Thymus (tissue), 11 donors: Measurements from ENCODE around the gene SCFD1. TPM values are rescaled to one million over a fixed set of nuclear protein-coding genes. Genes with fewer than 3 reads are reported as not detected.

Experiments used
- DNase-seq, 9 donors: peaks; one replicate each; pipeline ENCODE4 v3.0.0-alpha.2; 2013; ENCODE audit warnings: low spot score in 9 of 9, low read depth in 6 of 9, missing footprints in 1 of 9
- H3K27ac ChIP-seq, 2 donors: one replicate each; pipeline ENCODE4 v1.5.1; 2013; ENCODE audit warnings: control low read depth in 1 of 2, low read depth in 1 of 2, low read length in 1 of 2, mild to moderate bottlenecking in 1 of 2, moderate library complexity in 1 of 2
- H3K27me3 ChIP-seq, 2 donors: one replicate each; pipeline ENCODE4 v1.5.1; 2013; ENCODE audit warnings: low read length in 1 of 2; ENCODE audit not compliant: control insufficient read depth in 2 of 2, insufficient read depth in 1 of 2
- H3K36me3 ChIP-seq, 2 donors: one replicate each; pipeline ENCODE4 v1.5.1; 2013; ENCODE audit warnings: low read length in 1 of 2, mild to moderate bottlenecking in 1 of 2, moderate library complexity in 1 of 2; ENCODE audit not compliant: control insufficient read depth in 2 of 2, insufficient read depth in 2 of 2
- H3K4me1 ChIP-seq, 2 donors: one replicate each; pipeline ENCODE4 v1.5.1; 2013; ENCODE audit warnings: low read length in 2 of 2; ENCODE audit not compliant: control insufficient read depth in 2 of 2, insufficient read depth in 2 of 2
- H3K4me3 ChIP-seq, 2 donors: one replicate each; pipeline ENCODE4 v1.5.1; 2013; ENCODE audit warnings: low read length in 2 of 2, control low read depth in 1 of 2, mild to moderate bottlenecking in 1 of 2
- H3K9me3 ChIP-seq, 2 donors: one replicate each; pipeline ENCODE4 v1.5.1; 2013; ENCODE audit warnings: low read length in 1 of 2, mild to moderate bottlenecking in 1 of 2; ENCODE audit not compliant: control insufficient read depth in 2 of 2, insufficient read depth in 1 of 2
- WGBS: extraction: QIAGEN DNeasy Blood & Tissue Kit; methylation state at CpG from one replicate; pipeline ENCODE4 v1.1.7; 2013; 5-methylcytosine and 5-hydroxymethylcytosine counted together
- polyA plus RNA-seq: library from polyadenylated mRNA; stranded (reverse); fragments of 200-250 nt; gene quantifications from one replicate; pipeline ENCODE4 v1.2.3, GENCODE V29; 2013
- total RNA-seq: library from RNA; stranded (reverse); fragments of 120-200 nt; gene quantifications from one replicate; pipeline ENCODE4 v1.2.4, GENCODE V29; 2013
- donor health status: healthy.

Gene SCFD1
- total and polyA plus RNA-seq, 2 donors = 78.1 to 107 TPM

DNA sequence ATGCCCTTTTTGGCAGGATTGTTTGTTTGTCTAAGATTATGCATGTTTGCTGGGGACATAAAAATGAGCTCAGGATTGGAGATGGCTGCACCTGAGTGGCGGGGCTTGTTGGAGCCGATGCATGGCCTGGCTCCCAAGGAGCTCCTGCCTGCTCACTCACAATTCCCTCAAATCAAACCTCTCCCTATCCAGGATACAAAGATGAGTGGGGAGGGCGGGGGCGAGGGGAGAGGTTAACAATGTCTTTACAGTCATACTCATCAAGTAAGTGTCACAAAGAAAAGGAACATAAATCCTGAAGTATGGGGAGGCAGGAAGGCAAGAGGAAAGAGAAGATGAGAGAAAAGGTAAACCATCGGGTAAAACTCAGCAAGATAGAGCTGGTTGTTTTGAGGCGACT lies 148.3 kb downstream of the SCFD1 start:
- Histone ChIP-seq H3K36me3 (no peaks in the 10 kb centered on the region), H3K27me3 (peaks cover 0 to 2% of the 10 kb centered on the region in 2 donors), H3K4me3 (no peak overlapping the region), H3K4me1 (no peaks in the 10 kb centered on the region), H3K9me3 (no peaks in the 10 kb centered on the region), H3K27ac (no peak overlapping the region)
- no peak for DNase-seq
- WGBS = 92% methylated on average over 6 of the region's 6 CpGs

DNA sequence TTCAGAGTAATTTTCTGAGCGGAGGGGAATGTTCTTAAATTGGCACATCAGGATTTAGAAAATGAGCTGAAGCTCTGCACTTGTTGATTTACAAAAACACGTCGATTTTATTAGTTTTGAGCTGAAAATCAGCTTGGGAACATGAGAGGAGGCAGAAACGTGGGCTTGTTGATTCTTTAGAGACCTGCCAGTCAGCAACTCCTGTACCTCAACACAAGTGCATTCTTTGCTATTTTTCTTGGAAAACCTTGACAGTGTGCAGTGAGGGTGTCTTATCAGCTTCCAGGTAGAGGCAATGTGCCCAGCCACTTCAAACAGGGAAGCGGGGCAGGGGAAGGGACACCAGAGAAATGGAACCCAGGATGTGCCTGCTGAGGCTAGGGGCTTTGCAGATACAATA lies 149.5 kb downstream of the SCFD1 start:
- peaks cover 0 to 2% of the 10 kb centered on the region in 2 donors for H3K27me3 ChIP-seq
- no peaks in the 10 kb centered on the region for H3K4me1 ChIP-seq
- no peak for DNase-seq
- no peak overlapping the region for H3K4me3 ChIP-seq
- 82% methylated on average over 5 of the region's 5 CpGs for WGBS
- no peak overlapping the region for H3K27ac ChIP-seq
- H3K36me3 ChIP-seq = no peaks in the 10 kb centered on the region
- no peaks in the 10 kb centered on the region for H3K9me3 ChIP-seq

DNA sequence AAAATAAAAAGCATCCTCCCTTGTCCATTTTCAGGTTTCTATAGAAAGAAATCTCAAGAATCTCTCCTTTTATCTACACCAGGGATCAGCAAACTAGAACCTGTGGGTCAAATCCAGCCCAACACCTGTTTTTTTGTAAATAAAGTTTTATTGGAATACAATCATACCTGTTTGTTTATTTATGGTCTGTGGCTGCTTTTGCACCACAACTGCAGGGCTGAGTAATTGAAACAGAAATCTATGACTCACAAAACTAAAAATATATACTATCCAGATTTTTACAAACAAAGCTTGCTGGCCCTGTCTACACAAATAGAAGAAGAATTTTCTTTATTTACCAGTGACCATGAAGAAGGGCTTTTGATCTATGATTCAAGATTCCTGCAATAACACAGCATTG lies 157.1 kb downstream of the SCFD1 start:
- Histone ChIP-seq H3K9me3 (no peaks in the 10 kb centered on the region), H3K4me3 (no peak overlapping the region), H3K27ac (no peak overlapping the region), H3K36me3 (no peaks in the 10 kb centered on the region), H3K27me3 (no peaks in the 10 kb centered on the region), H3K4me1 (no peaks in the 10 kb centered on the region)
- DNase-seq = no peak

Other genes with a start within 250 kb of the SCFD1 start
- 32.3 TPM for gene G2E3, start 63.2 kb upstream of the SCFD1 start, total RNA-seq
- 8.7 TPM for gene G2E3, start 63.2 kb upstream of the SCFD1 start, polyA plus RNA-seq